ENCODE results near the gene FUCA1. TPM values are rescaled to one million over a fixed set of nuclear protein-coding genes. Genes with fewer than 3 reads are reported as not detected.

The FUCA1 gene
- total RNA-seq, 4 donors from 2014 or later: 31.7 to 49.5 (median 45.7) TPM

DNA sequence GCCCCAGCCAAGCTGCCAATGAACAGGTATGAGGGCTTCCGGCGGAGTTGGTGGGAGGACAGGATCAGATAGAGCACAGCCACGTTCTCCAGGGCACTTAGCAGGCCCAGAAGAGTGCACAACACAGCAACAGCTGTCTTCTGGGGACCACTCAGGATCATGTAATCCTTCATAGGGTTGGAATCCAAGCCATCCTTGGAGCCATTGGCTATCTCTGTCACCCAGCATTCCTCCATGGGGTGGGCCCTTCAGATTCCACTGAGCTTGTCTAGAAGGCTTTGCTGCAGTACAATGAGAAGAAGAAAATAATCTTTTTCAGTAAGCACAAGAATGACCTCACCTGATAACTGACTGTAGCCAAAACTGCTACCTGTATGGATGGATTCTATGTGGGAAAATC lies 7.3 kb upstream of the FUCA1 start:
- ATAC-seq (ENCODE audit: low FRiP score): no peak
- no peak for DNase-seq (ENCODE audit: low spot score)
- TF ChIP-seq, protein P1, sequence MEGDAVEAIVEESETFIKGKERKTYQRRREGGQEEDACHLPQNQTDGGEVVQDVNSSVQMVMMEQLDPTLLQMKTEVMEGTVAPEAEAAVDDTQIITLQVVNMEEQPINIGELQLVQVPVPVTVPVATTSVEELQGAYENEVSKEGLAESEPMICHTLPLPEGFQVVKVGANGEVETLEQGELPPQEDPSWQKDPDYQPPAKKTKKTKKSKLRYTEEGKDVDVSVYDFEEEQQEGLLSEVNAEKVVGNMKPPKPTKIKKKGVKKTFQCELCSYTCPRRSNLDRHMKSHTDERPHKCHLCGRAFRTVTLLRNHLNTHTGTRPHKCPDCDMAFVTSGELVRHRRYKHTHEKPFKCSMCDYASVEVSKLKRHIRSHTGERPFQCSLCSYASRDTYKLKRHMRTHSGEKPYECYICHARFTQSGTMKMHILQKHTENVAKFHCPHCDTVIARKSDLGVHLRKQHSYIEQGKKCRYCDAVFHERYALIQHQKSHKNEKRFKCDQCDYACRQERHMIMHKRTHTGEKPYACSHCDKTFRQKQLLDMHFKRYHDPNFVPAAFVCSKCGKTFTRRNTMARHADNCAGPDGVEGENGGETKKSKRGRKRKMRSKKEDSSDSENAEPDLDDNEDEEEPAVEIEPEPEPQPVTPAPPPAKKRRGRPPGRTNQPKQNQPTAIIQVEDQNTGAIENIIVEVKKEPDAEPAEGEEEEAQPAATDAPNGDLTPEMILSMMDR (IDR thresholded peaks at IDR 0.05): no peak

DNA sequence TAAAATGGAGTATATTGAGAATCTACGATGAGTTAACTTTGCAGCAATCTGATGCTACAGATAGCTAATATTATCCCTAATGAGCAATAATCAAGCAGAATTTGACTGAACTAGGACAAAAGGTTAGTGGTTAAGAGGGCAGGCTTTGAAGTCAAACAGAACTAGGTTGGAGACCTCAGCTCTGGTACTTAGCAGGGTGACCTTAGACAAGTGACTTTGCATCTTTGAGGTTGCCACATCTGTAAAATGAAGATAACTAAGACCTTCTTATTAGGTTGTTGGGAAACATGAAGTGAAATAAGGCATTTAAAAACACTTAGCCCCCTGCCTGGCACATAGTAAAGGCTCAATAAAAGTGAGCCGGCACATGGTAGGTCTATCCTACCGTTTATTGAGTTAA lies 4.3 kb upstream of the FUCA1 start:
- no peak for DNase-seq (ENCODE audit: low spot score)
- ATAC-seq (ENCODE audit: low FRiP score): no peak
- TF ChIP-seq, protein P1 (IDR thresholded peaks at IDR 0.05): no peak

DNA sequence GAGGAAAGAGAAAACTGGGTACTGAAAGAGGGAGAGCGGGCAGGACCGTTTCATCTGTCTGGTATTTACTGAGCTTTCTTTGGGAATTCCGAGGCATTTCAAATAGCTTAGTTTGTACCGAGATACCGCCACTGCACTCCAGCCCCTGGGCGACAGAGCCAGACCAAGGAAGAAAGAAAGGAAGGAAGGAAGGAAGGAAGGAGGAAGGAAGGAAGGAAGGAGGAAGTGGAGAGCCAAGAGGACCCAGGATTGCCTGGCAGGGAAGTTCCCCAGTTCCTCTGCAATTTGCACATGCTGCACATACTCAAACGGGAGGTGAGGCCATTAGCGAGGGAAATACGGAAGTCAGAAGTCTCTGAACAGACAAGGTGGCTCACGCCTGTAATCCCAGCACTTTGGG lies 961 bp upstream of the FUCA1 start:
- ATAC-seq (ENCODE audit: low FRiP score) (no peak), DNase-seq (ENCODE audit: low spot score) (no peak)
- TF ChIP-seq, protein P1 (IDR thresholded peaks at IDR 0.05): no peak

DNA sequence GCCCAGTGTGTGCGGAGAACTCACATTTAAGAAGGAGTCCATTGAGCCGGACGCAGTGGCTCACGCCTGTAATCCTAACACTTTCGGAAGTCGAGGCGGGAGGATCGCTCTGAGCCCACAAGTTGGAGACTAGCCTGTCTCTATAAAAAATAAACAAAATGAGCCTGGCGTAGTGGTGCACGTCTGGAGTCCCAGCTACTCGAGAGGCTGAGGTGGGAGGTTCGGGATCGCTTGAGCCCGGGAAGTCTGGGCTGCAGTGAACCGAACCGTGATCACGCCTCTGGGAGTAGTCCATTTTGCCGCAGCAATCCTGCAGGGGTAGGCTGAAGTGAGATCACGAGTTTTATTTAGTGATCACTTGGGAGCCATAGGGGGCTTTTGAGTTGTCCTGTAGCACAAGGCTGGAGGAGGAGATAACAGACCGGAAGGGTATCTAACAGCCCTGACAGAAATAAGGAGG lies 497 bp upstream of the FUCA1 start:
- TF ChIP-seq, protein P1 (IDR thresholded peaks at IDR 0.05): no peak
- no peak for DNase-seq (ENCODE audit: low spot score)
- peak; percentile 34 for ATAC-seq (ENCODE audit: low FRiP score)

DNA sequence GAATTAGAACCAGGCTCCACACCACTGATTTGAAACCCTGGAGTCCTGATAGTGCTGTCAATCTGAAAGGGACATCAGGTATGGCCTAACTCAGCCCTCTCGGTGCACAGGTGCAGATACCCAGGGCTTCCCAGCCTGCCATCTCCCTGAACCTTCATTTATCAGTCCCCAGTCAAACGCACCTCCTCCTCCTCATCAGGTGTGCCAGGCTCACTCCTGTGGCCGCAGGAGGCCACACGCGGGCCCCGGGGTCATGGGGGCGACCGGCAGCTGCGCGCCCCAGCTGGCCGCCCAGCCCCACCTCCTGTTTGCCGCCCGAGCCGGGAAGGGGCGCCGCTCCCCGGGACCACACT lies 572 bp downstream of the FUCA1 start:
- DNase-seq (ENCODE audit: low spot score): no peak
- no peak for ATAC-seq (ENCODE audit: low FRiP score)
- TF ChIP-seq, protein P1 (IDR thresholded peaks at IDR 0.05): no peak

DNA sequence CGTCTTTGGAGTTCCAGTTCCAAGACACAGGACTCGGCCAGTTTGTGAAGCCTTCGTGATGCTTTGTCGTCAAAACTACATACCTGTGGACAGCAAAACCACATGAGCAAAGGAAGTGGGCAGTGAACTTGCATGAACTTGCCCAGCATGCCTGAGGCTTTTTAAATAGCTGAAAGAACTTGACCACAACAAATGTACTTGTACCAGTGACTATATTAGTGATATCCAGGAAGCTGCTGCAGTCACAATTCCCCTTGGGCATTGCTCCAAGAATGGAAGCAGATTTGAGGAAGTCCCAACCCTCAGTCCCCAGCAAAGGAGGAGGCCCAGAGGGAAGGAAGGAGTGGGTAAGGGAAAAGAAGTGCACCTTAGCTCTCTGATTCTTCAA lies 2.6 kb downstream of the FUCA1 start:
- TF ChIP-seq, protein P1 (IDR thresholded peaks at IDR 0.05): no peak
- DNase-seq (ENCODE audit: low spot score) (no peak), ATAC-seq (ENCODE audit: low FRiP score) (no peak)

DNA sequence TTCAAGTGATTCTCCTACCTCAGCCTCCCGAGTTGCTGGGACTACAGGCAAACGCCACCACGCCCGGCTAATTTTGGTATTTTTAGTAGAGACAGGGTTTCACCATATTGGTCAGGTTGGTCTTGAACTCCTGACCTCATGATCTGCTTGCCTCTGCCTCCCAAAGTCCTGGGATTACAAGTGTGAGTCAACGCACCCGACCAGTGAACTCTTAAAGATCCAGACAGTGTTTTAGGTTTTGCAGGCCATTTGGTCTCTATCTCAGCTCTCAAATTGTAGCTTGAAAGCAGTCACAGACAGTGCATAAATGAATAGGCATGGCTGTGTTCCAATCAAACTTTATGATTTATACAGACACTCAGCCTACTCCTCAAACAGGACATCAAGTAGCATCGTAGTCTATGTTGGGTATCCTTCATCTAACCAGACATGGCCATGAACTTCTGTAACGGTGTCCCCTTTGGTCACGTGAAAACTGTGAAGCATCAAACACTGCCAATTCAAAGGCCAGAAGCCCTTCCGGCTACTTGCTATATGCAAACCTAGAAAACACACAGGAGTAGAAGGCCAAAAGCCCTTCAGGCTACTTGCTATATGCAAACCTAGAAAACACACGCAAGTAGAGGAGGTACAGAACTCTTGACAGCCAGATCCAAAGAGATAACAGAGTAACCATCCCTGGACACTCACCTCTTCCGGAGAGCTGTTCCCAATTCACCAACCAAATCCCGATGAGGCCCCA lies 3.1 kb downstream of the FUCA1 start:
- TF ChIP-seq, protein P1 (IDR thresholded peaks at IDR 0.05): no peak
- no peak for ATAC-seq (ENCODE audit: low FRiP score)
- DNase-seq (ENCODE audit: low spot score): no peak

Data from omental fat pad (tissue), 4 donors.